GM03348 (cell line): Measurements from ENCODE around the gene BCL2.
A peak's percentile ranks its signal among the peaks of the same experiment; 100 is the strongest.

Source experiments
- DNase-seq: peaks from one replicate; pipeline ENCODE4 v3.0.0; 2012; ENCODE audit warnings: low spot score

Gene BCL2

GRCh38 chr18:63284827-63285733 is 34.5 kb downstream of the BCL2 start:
- no peak for DNase-seq

GRCh38 chr18:63284173-63284799 is 35.3 kb downstream of the BCL2 start:
- DNase-seq, result no peak

GRCh38 chr18:63283305-63284094 is 36.1 kb downstream of the BCL2 start:
- DNase-seq, result no peak

GRCh38 chr18:63282793-63283192 is 36.8 kb downstream of the BCL2 start:
- DNase-seq, result no peak

GRCh38 chr18:63273222-63273927 is 46.2 kb downstream of the BCL2 start:
- DNase-seq, result no peak

- no peak for DNase-seq
Measured at GRCh38 chr18:63272638-63273037, 46.9 kb downstream of the BCL2 start.

GRCh38 chr18:63271881-63272299 is 47.7 kb downstream of the BCL2 start:
- peak; percentile 24 for DNase-seq

- DNase-seq, result no peak
Measured at GRCh38 chr18:63271148-63271547, 48.4 kb downstream of the BCL2 start.

DNA sequence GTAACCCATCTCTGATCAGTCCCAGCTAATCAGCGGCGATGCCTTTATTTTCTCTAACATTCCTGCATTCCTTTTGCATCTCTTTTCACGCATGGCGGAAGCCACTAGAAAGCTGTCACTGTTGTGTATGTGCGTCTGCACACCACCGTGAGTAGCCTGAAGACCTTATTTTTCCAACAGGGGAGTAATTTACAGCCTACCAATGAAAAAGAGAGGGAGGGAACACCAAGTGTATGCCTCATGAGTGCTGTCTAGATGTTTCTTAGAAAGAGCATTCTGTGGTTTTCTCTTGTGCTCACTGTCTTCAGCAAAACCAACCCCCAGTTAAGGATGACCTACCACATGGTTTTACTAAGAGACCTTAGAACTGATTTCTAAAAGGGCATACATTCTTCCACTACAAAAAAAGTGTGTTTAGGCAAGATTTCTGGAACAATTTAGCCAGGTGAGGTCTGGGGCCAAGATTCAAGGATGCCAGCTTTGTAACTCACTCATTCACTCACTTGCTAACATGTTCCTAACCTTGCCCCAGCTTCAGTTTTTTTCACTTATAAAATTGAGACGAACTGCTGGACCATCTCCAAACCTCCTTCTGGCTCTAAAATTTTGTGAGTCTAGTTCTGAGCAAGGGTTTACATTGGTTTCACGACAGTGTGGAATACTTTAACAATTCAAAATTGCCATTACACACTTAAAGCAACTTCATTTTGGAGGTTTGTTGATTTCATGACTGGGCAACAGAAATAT is 51.4 kb downstream of the BCL2 start:
- peak; percentile 11 for DNase-seq

DNA sequence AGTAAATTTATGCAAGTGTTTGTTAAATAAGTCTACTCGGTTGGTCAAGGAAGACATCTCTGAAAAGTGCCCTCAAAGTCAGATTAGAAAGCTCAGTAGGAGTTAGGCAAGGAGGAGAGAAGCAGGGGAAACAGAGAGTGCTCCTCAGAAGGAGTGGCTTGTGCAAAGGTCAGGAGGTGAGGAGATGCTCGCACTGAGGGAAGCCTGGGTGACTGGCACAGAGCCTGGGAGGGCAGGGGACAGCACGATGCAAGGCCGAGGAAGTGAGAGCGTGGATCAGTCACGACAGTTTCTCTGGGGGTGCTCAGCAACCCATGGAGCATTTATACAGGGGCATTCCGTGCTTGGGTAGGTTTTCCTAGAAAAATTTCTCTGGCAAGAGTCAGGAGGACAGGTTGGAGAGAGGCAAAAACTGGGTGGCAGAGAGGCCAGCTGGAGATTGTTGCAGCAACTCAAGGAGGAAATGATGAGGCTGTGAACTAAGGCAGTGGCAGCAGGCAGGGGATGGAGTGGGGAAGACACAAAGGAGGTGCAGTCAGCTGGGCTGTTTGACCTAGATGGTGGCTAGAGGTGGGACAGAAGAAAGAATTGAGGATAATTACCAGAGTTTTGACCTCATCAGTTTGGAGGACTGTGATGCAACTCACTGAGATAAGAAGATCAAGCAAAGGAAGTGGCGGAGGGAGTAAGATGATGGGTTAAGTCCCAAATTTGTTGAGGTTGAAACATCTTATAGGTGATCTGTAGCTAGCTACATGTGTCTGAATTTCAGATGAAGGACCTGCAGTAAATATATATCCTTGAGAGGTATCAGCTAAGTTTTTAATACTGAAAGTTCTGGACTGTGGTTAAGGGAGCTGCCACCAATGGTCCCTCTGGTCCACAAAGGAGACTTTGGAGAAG is 52.4 kb downstream of the BCL2 start:
- DNase-seq, result no peak

DNA sequence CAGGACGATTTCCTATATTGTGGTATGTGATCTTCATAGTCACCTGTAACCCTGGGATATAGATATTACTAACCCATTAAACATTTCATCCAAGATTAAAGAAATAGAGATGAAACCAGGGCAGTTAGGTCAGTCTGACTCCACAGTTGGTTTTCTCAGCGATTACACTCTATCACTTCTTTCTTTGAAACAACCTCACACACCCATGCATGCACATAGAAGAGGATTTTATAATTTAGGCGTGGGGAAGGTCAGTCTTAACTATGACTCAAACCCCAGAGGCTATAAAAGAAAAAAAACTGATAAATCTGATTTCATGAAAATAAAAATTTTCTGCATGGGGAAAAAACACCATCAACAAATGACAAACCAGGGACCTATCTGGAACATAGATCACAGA is 54.2 kb downstream of the BCL2 start:
- no peak for DNase-seq

DNA sequence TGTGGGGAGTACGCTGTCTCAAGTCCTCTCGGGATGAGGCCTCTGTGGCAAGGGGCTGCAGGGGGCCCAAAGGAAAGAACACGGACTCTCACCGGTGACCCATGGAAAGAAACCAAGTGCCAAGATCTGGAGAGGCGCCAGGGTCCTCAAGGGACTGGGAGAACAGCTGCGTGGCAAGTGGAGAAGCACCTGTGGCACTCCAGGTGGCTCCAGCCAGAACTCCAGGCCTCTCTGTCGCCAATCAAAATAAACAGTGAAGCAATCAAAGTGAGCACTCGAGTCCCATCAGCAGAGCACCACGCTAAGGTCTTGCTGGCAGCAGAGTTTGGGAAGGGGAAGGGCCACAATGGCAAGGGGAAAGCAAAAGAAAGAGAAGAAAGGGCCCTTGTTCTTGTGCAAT is 54.7 kb downstream of the BCL2 start:
- no peak for DNase-seq

DNA sequence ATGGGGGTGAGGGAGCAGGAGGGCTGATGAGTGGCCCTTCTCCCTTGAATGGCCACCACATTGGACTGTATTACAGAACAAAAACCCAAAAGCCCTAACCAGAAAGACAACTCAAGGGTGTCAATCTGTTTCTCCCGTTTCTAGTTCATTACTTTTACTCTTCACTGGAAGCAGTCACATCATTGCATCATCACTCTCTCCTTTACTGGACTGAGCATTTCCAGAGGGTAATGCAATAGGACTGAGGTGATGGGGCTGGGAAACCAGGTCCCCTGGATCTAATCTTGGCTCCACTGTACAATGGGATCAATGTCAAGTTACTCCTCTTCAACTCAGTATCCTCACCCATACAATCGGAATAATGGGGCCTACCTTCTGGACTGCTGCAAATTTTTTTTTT is 56.1 kb downstream of the BCL2 start:
- peak; percentile 7 for DNase-seq

DNA sequence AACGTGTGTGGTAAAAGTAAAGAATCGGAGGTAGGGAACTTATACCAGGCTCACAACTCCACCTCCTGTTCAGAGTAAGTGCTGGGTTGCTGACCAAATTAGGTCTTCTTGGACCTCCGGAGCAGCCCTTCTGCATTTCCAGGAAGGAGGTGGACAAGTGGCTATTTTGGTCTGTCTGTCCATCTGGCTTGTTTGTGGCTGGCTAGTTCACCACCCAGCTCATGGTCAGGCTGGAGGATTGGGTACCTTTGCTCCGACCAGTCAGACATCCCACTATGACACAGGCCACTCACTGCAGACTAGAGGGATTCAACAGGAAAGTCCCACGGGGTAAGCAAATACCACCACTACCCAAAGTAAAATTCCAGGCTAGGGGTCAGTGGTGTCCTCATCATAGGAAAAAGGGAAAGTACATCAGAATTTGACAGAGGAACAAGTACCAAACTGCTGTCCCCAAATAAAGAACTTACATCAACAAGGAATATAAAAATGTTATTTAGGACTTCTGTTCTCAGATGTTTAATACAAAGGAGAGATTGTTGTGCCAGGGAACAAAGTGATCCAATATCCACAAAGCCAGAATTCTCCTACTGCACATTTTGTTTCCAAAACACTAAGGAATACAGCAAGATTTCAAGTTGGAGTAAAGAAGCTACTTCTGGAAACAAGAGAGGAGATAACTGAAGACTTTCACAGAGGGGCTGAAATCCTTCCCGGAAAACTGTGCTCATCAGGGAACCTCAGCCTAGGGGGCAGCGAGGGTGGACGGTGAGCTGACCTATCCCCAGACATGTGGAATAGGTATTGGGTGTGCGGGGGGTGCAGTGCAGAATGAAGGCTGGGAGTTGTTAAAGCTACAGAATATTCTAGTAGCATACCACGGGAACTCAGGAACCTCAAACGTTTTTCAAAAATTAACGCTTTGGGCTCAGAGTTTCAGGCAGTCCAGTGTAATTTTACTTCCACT is 56.9 kb downstream of the BCL2 start:
- no peak for DNase-seq

DNA sequence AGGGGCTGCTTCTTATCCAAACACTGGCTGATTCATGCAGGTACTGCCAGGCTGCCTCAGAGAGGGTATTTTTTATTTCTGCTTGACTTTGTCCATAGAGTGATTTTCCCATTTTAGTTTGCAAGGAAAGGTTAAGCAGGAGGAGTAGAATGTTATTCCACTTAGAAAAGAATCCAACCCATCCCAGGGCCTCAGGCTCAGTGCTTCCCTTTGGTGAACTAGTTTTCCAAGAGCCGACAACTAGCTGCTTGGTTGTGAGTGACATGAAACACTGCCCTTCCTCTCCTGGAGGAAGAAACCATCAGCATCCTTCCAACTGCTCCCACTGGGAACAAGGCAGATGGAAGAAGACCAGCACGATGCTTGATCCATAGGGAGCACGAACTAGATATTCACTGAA is 58.5 kb downstream of the BCL2 start:
- no peak for DNase-seq

GRCh38 chr18:63260380-63260754 is 59.2 kb downstream of the BCL2 start:
- no peak for DNase-seq

DNA sequence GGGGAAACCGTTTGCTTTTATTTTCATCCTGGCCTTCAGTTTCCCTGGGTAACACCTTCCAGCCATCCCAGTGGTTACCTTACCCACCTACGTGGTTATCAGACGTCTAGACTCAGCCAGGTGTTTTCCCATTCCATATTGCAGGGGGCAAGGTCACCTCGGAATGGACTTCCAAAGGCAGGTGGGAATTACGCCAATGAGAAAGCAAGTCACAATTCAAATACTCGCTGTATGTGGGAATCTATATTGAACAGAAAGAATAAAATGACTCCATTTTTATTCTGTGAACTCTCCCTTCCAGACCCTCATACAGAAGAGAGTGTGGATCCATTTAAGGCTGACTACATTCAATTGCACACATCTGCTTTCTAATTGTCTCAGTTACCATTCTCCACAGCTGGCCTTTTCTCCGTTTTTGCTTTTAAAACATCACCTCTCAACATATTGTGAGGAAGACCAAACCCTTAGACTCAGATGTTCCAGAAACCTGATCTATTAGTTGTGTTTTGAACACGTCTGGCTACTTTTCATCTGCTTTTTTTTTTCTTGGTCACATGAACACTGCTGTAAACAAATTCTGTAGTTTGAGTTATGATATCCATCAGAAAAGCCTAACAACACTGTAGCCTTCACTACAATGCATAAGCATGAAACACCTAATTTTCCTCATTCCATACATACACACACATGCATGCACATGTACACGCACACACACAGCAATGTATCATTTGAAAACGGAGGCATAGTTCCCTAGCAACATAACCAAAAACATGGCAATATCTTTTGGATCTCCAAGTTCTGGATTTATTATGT is 59.8 kb downstream of the BCL2 start:
- no peak for DNase-seq
